H1 (cell line): Measurements from ENCODE around the gene ABLIM1. TPM values are rescaled to one million over a fixed set of nuclear protein-coding genes. Genes with fewer than 3 reads are reported as not detected.

Source experiments
- CTCF ChIA-PET: fragments of 300-600 bp; sonication (Branson Sonifier 250); formaldehyde crosslinking; loops from one replicate; lab custom pipeline; 2021; ENCODE audit not compliant: partially characterized antibody; lab: Charles Lee
- POLR2A ChIA-PET: fragments of 300-600 bp; sonication (Branson Sonifier 250); formaldehyde crosslinking; loops from one replicate; lab custom pipeline; 2021; ENCODE audit warnings: inconsistent platforms; ENCODE audit not compliant: partially characterized antibody; lab: Charles Lee
- DNase-seq, 2 experiments: peaks; one replicate each; pipeline versions ENCODE4 v3.0.0 to v3.0.0-alpha.2; 2010 to 2022; ENCODE audit warnings: low spot score in 2 of 2, low read depth in 1 of 2, mixed read lengths in 1 of 2
- FAIRE-seq: peaks from 2 replicates; lab custom pipeline; 2011; peaks lifted over from hg19 to GRCh38; lab: Jason Lieb, UNC
- H2AFZ ChIP-seq: 2 replicates; pipeline ENCODE4 v1.8.1; 2012; ENCODE audit warnings: low read length, inconsistent platforms
- H2AK5ac ChIP-seq: 2 replicates; pipeline ENCODE4 v1.6.1; 2013; ENCODE audit warnings: low read depth, low read length
- H2BK120ac ChIP-seq: replicated peaks from 2 replicates; pipeline ENCODE3; 2013; ENCODE audit warnings: low read depth, low read length, inconsistent platforms
- H2BK12ac ChIP-seq: 2 replicates; pipeline ENCODE4 v1.6.1; 2013; ENCODE audit warnings: low read depth, low read length
- H2BK15ac ChIP-seq: 2 replicates; pipeline ENCODE4 v1.6.1; 2013; ENCODE audit warnings: low read length
- H2BK20ac ChIP-seq: 2 replicates; pipeline ENCODE4 v1.6.1; 2013; ENCODE audit warnings: low read length
- H2BK5ac ChIP-seq: 2 replicates; pipeline ENCODE4 v1.6.1; 2013; ENCODE audit warnings: low read depth, low read length
- H3K14ac ChIP-seq: 2 replicates; pipeline ENCODE4 v1.6.1; 2013; ENCODE audit warnings: inconsistent platforms; ENCODE audit not compliant: insufficient read length
- H3K18ac ChIP-seq: 2 replicates; pipeline ENCODE4 v1.6.1; 2013; ENCODE audit warnings: low read length; ENCODE audit errors: extremely low read depth
- H3K23ac ChIP-seq: 2 replicates; pipeline ENCODE4 v1.6.1; 2013; ENCODE audit warnings: inconsistent platforms; ENCODE audit not compliant: insufficient read length
- H3K23me2 ChIP-seq: 2 replicates; pipeline ENCODE4 v1.6.1; 2013; ENCODE audit warnings: low read depth, low read length
- H3K27ac ChIP-seq: 2 replicates; pipeline ENCODE4 v1.6.1; 2011; ENCODE audit warnings: low read depth, low read length, inconsistent platforms
- H3K27me3 ChIP-seq, 4 experiments: replicated peaks in 1 of 4; 1 replicate in 1 of 4; 2 replicates in 3 of 4; pipeline versions ENCODE4 v1.6.1 to v1.8.1; 2011 to 2013; ENCODE audit warnings: low read length in 3 of 4, mild to moderate bottlenecking in 3 of 4, inconsistent platforms in 2 of 4, mixed read lengths in 2 of 4, moderate library complexity in 1 of 4; ENCODE audit not compliant: control insufficient read depth in 3 of 4, insufficient read depth in 3 of 4; ENCODE audit errors: extremely low read depth in 1 of 4
- H3K36me3 ChIP-seq, 4 experiments: 2 replicates each; pipeline versions ENCODE4 v1.6.1 to v1.8.1; 2011 to 2013; ENCODE audit warnings: mild to moderate bottlenecking in 4 of 4, low read length in 3 of 4, moderate library complexity in 2 of 4, control low read depth in 1 of 4, inconsistent platforms in 1 of 4; ENCODE audit not compliant: insufficient read depth in 4 of 4, control insufficient read depth in 2 of 4
- H3K4ac ChIP-seq: replicated peaks from 2 replicates; pipeline ENCODE3; 2013; ENCODE audit warnings: low read length, low read depth, mixed read lengths, inconsistent platforms; ENCODE audit not compliant: insufficient read length
- H3K4me1 ChIP-seq, 4 experiments: replicated peaks in 1 of 4; 1 replicate in 1 of 4; 2 replicates in 3 of 4; pipeline versions ENCODE4 v1.6.1 to v1.8.1; 2011 to 2013; ENCODE audit warnings: low read length in 3 of 4, inconsistent platforms in 2 of 4, mixed read lengths in 1 of 4; ENCODE audit not compliant: insufficient read depth in 4 of 4, control insufficient read depth in 3 of 4
- H3K4me2 ChIP-seq, 2 experiments: 2 replicates each; pipeline versions ENCODE4 v1.6.1 to v1.8.1; 2011 to 2013; ENCODE audit warnings: low read depth in 2 of 2, low read length in 2 of 2, control low read depth in 1 of 2, inconsistent platforms in 1 of 2, mild to moderate bottlenecking in 1 of 2; ENCODE audit not compliant: insufficient read depth in 1 of 2
- H3K4me3 ChIP-seq, 4 experiments: fragments of 200-600, 300-600 bp in 1 of 4; sonication (generic), shearing (Covaris generic), sonication (Bioruptor Twin) in 1 of 4; 2 replicates each; pipeline versions ENCODE4 v1.5.1 to v1.8.1; 2011 to 2016; ENCODE audit warnings: low read length in 4 of 4, low read depth in 3 of 4, control low read depth in 2 of 4, inconsistent platforms in 2 of 4, mild to moderate bottlenecking in 2 of 4, mixed read lengths in 1 of 4, moderate library complexity in 1 of 4; ENCODE audit not compliant: insufficient read depth in 2 of 4; ENCODE audit errors: extremely low read depth in 1 of 4
- H3K56ac ChIP-seq: replicated peaks from 2 replicates; pipeline ENCODE3; 2013; ENCODE audit warnings: low read depth, mild to moderate bottlenecking, mixed read lengths, low read length, inconsistent platforms; ENCODE audit not compliant: insufficient read length
- H3K79me1 ChIP-seq: 2 replicates; pipeline ENCODE4 v1.6.1; 2013; ENCODE audit warnings: low read depth, low read length, control low read depth
- H3K79me2 ChIP-seq, 2 experiments: 2 replicates each; pipeline versions ENCODE4 v1.6.1 to v1.8.1; 2012 to 2013; ENCODE audit warnings: low read length in 2 of 2, mild to moderate bottlenecking in 2 of 2, inconsistent platforms in 1 of 2; ENCODE audit not compliant: insufficient read depth in 2 of 2, control insufficient read depth in 1 of 2
- H3K9ac ChIP-seq, 4 experiments: replicated peaks in 1 of 4; 1 replicate in 1 of 4; 2 replicates in 3 of 4; pipeline versions ENCODE4 v1.6.1 to v1.8.1; 2011 to 2013; ENCODE audit warnings: low read depth in 3 of 4, low read length in 3 of 4, control low read depth in 2 of 4, mild to moderate bottlenecking in 2 of 4, moderate library complexity in 2 of 4, inconsistent platforms in 1 of 4; ENCODE audit errors: extremely low read depth in 1 of 4
- H3K9me3 ChIP-seq, 2 experiments: 2 replicates each; pipeline versions ENCODE4 v1.6.1 to v1.8.1; 2012 to 2013; ENCODE audit warnings: mild to moderate bottlenecking in 2 of 2, moderate library complexity in 2 of 2, control low read depth in 1 of 2, inconsistent platforms in 1 of 2, low read depth in 1 of 2, low read length in 1 of 2, mixed read lengths in 1 of 2; ENCODE audit not compliant: insufficient read depth in 2 of 2
- H4K20me1 ChIP-seq, 2 experiments: replicated peaks in 1 of 2; 2 replicates each; pipeline versions ENCODE3 to v1.8.1; 2011 to 2013; ENCODE audit warnings: inconsistent platforms in 2 of 2, low read length in 2 of 2, mild to moderate bottlenecking in 1 of 2; ENCODE audit not compliant: insufficient read depth in 2 of 2, control insufficient read depth in 1 of 2
- H4K5ac ChIP-seq: 2 replicates; pipeline ENCODE4 v1.6.1; 2013; ENCODE audit warnings: low read length, low read depth, mixed read lengths, inconsistent platforms; ENCODE audit not compliant: insufficient read length
- H4K8ac ChIP-seq: 2 replicates; pipeline ENCODE4 v1.8.0; 2013; ENCODE audit warnings: mild to moderate bottlenecking, moderate library complexity, low read length, inconsistent platforms; ENCODE audit not compliant: insufficient read depth; ENCODE audit errors: extremely low read depth
- H4K91ac ChIP-seq: replicated peaks from 2 replicates; pipeline ENCODE3; 2013; ENCODE audit warnings: low read length, mixed read lengths, inconsistent platforms; ENCODE audit not compliant: insufficient read length
- BACH1 ChIP-seq: IDR thresholded peaks from 2 replicates; pipeline ENCODE4 v1.6.1; 2012; ENCODE audit warnings: low read length, improper control_type of control experiment
- CHD2 ChIP-seq: IDR thresholded peaks from 2 replicates; pipeline ENCODE4 v1.6.1; 2012; ENCODE audit warnings: low read length, improper control_type of control experiment
- EGR1 ChIP-seq: IDR thresholded peaks from 2 replicates; pipeline ENCODE4 v1.6.1; 2011; ENCODE audit warnings: low read depth, low read length, borderline replicate concordance
- HDAC2 ChIP-seq, 2 experiments: fragments of 300-600 bp in 1 of 2; sonication (generic) in 1 of 2; IDR thresholded peaks; 2 replicates each; pipeline ENCODE4 v1.6.1; 2011 to 2012; ENCODE audit warnings: low read depth in 2 of 2, low read length in 2 of 2, mild to moderate bottlenecking in 2 of 2, moderate library complexity in 2 of 2, borderline replicate concordance in 1 of 2, inconsistent platforms in 1 of 2
- JUND ChIP-seq: IDR thresholded peaks from 2 replicates; pipeline ENCODE4 v1.6.1; 2011; ENCODE audit warnings: mild to moderate bottlenecking, improper control_type of control experiment, low read length
- KDM4A ChIP-seq: IDR thresholded peaks from one replicate; pipeline ENCODE4 v1.7.1; 2012; ENCODE audit warnings: low read depth, mild to moderate bottlenecking, moderate library complexity, low read length, inconsistent platforms; ENCODE audit not compliant: severe bottlenecking
- PHF8 ChIP-seq: fragments of 200-600 bp; sonication (generic); conservative IDR thresholded peaks from 2 replicates; pipeline ENCODE4 v1.7.1; 2012; ENCODE audit warnings: low read depth, mild to moderate bottlenecking, inconsistent platforms, low read length, moderate library complexity
- POLR2A ChIP-seq, 2 experiments: IDR thresholded peaks; 1 replicate in 1 of 2; 2 replicates in 1 of 2; pipeline ENCODE4 v1.6.1; 2011; ENCODE audit warnings: low read depth in 2 of 2, low read length in 2 of 2, mild to moderate bottlenecking in 2 of 2; ENCODE audit errors: control extremely low read depth in 1 of 2
- SIX5 ChIP-seq: IDR thresholded peaks from 2 replicates; pipeline ENCODE4 v1.6.1; 2011; ENCODE audit warnings: mild to moderate bottlenecking, low read depth, low read length
- SP2 ChIP-seq: IDR thresholded peaks from 2 replicates; pipeline ENCODE4 v1.6.1; 2012; ENCODE audit warnings: mild to moderate bottlenecking, low read length, inconsistent platforms
- TCF12 ChIP-seq: IDR thresholded peaks from 2 replicates; pipeline ENCODE4 v1.6.1; 2011; ENCODE audit warnings: low read depth, mild to moderate bottlenecking, low read length
- WGBS, 2 experiments: shearing (Covaris generic) in 1 of 2; methylation state at CpG; one replicate each; pipeline versions ENCODE4 v1.1.6 to v1.1.7; 2013 to 2015; ENCODE audit warnings: low lambda C conversion rate in 2 of 2, mixed read lengths in 2 of 2, inconsistent platforms in 1 of 2, low coverage in 1 of 2, missing lambda C conversion rate in 1 of 2; ENCODE audit not compliant: insufficient replicate concordance in 2 of 2, insufficient coverage in 1 of 2, insufficient read length in 1 of 2; ENCODE audit errors: extremely low coverage in 1 of 2, missing lambda C conversion rate in 1 of 2; 5-methylcytosine and 5-hydroxymethylcytosine counted together
- polyA plus RNA-seq, 7 experiments: library from polyadenylated mRNA; depleted of rRNA in 3 of 7; stranded (reverse) in 5 of 7; unstranded in 2 of 7; fragments of >200 nt in 5 of 7; fragments of 200-250 nt in 2 of 7; gene quantifications; 1 replicate in 5 of 7; 2 replicates in 1 of 7; 4 replicates in 1 of 7; pipeline versions ENCODE4 v1.2.1 to v1.2.3, GENCODE V29; 2011 to 2013; ENCODE audit warnings: missing spikeins in 2 of 7, mixed read lengths in 2 of 7
- total RNA-seq: library from RNA; stranded (reverse); fragmentation: NEBNext Ultra II Directional; extraction: Animal tissue kit (Norgen Biotek cat#: 25700); gene quantifications from 2 replicates; pipeline ENCODE4 v1.2.1, GENCODE V29; 2021
- TF ChIP-seq, protein P1 (sequence below), 3 experiments: IDR thresholded peaks; 1 replicate in 2 of 3; 2 replicates in 1 of 3; pipeline versions ENCODE4 v1.5.1 to v1.6.1; 2011; ENCODE audit warnings: low read length in 3 of 3, mild to moderate bottlenecking in 3 of 3, inconsistent platforms in 2 of 3, low read depth in 1 of 3, moderate library complexity in 1 of 3; ENCODE audit not compliant: insufficient read depth in 1 of 3; ENCODE audit errors: control extremely low read depth in 1 of 3

ABLIM1 gene
- total and polyA plus RNA-seq, 2 of the 8 experiments (the other 6 are each of a cell fraction or from before 2014, with no cell fraction given): 51.2 to 51.7 TPM

GRCh38 chr10:114648368-114648767, 9.7 kb downstream of the ABLIM1 start:
- Histone ChIP-seq H3K4me3 (no peak overlapping the region), H3K23ac (no peak overlapping the region), H3K27me3 (no peaks in the 10 kb centered on the region), H2BK120ac (no peak overlapping the region), H3K18ac (no peak overlapping the region), H3K23me2 (no peaks in the 10 kb centered on the region), H4K91ac (no peak overlapping the region), H3K56ac (no peak overlapping the region), H4K8ac (no peak overlapping the region), H4K20me1 (no peaks in the 10 kb centered on the region), H3K79me2 (no peaks in the 10 kb centered on the region), H2BK5ac (no peak overlapping the region), H2BK15ac (no peak overlapping the region), H2BK12ac (no peak overlapping the region), H3K79me1 (no peaks in the 10 kb centered on the region), H4K5ac (no peak overlapping the region), H2AFZ (no peak overlapping the region), H3K14ac (no peak overlapping the region), H3K4me2 (no peak overlapping the region), H3K36me3 (no peaks in the 10 kb centered on the region), H3K9me3 (no peaks in the 10 kb centered on the region), H2AK5ac (no peak overlapping the region), H3K4ac (no peak overlapping the region), H3K27ac (no peak overlapping the region), H2BK20ac (no peak overlapping the region), H3K4me1 (no peaks in the 10 kb centered on the region), H3K9ac (peak overlapping the region in 1 of 4 experiments; percentile 34; a peak in 1 of 7 replicates)
- ChIA-PET CTCF (interaction anchor here (0.6 to 1.2 kb wide), 2 partner anchors 46 to 76 kb away, joined by 3 read pairs; no protein-coding TSS in a partner anchor), POLR2A (no interaction called here)
- FAIRE-seq: no peak
- DNase-seq: no peak
- WGBS, 2 experiments: 86% methylated on average over 8 of the region's 8 CpGs; no CpG with 5 or more reads in 1 of the 2 experiments
- TF ChIP-seq, protein P1, sequence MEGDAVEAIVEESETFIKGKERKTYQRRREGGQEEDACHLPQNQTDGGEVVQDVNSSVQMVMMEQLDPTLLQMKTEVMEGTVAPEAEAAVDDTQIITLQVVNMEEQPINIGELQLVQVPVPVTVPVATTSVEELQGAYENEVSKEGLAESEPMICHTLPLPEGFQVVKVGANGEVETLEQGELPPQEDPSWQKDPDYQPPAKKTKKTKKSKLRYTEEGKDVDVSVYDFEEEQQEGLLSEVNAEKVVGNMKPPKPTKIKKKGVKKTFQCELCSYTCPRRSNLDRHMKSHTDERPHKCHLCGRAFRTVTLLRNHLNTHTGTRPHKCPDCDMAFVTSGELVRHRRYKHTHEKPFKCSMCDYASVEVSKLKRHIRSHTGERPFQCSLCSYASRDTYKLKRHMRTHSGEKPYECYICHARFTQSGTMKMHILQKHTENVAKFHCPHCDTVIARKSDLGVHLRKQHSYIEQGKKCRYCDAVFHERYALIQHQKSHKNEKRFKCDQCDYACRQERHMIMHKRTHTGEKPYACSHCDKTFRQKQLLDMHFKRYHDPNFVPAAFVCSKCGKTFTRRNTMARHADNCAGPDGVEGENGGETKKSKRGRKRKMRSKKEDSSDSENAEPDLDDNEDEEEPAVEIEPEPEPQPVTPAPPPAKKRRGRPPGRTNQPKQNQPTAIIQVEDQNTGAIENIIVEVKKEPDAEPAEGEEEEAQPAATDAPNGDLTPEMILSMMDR (IDR thresholded peaks at IDR 0.05; ENCODE audit: control extremely low read depth in 1 of 3, insufficient read depth in 1 of 3, low read depth in 1 of 3, low read length in 3 of 3): no peak
- TF ChIP-seq KDM4A (no peak), SIX5 (no peak), JUND (no peak), HDAC2 (IDR thresholded peaks at IDR 0.05; ENCODE audit: borderline replicate concordance in 1 of 2, low read depth in 2 of 2, low read length in 2 of 2) (no peak), POLR2A (IDR thresholded peaks at IDR 0.05; ENCODE audit: control extremely low read depth in 1 of 2, low read depth in 2 of 2, low read length in 2 of 2) (no peak), EGR1 (no peak), CHD2 (no peak), SP2 (no peak), PHF8 (no peak), TCF12 (no peak), BACH1 (no peak)
